Neural progenitor cell (in vitro differentiated cells): ENCODE data around the gene RHBG.

Source experiments
- EZH2 ChIP-seq: fragments of 200-600 bp; sonication (generic); IDR thresholded peaks from 2 replicates; pipeline ENCODE4 v1.6.1; 2017; ENCODE audit warnings: antibody characterized with exemption, mild to moderate bottlenecking, moderate library complexity
- EZH2phosphoT487 ChIP-seq: fragments of 200-600 bp; sonication (generic); IDR thresholded peaks from 2 replicates; pipeline ENCODE4 v1.6.1; 2017; ENCODE audit warnings: antibody characterized with exemption
- TF ChIP-seq, protein P1 (sequence below): fragments of 200-600 bp; sonication (generic); IDR thresholded peaks from 2 replicates; pipeline ENCODE4 v1.5.1; 2017; ENCODE audit warnings: antibody characterized with exemption, mild to moderate bottlenecking

DNA sequence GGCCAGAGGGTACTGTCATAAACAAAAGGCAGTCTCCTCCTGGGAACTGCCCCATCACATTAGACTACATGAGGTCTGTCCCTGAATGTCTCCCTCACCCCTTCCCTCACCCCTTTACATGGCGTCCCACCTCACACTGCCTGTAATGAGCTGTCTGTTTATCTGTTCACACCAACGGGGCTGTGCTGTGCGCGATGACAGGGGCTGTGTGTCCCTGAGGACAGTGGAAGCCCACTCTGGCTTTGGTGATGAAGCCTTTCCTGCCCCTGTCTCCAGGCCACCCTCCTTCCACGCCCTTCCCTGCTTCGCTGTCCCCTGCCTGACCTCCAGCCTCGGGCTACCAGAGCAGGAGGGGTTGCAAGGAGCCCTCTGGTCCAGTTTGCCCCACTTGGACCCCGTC, 22.7 kb downstream of the RHBG start:
- TF ChIP-seq, protein P1, sequence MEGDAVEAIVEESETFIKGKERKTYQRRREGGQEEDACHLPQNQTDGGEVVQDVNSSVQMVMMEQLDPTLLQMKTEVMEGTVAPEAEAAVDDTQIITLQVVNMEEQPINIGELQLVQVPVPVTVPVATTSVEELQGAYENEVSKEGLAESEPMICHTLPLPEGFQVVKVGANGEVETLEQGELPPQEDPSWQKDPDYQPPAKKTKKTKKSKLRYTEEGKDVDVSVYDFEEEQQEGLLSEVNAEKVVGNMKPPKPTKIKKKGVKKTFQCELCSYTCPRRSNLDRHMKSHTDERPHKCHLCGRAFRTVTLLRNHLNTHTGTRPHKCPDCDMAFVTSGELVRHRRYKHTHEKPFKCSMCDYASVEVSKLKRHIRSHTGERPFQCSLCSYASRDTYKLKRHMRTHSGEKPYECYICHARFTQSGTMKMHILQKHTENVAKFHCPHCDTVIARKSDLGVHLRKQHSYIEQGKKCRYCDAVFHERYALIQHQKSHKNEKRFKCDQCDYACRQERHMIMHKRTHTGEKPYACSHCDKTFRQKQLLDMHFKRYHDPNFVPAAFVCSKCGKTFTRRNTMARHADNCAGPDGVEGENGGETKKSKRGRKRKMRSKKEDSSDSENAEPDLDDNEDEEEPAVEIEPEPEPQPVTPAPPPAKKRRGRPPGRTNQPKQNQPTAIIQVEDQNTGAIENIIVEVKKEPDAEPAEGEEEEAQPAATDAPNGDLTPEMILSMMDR: no peak
- no peak for TF ChIP-seq EZH2
- TF ChIP-seq EZH2phosphoT487: no peak
